C4-2B (cell line): Measurements from ENCODE around the gene GALNT14.

ENCODE experiments used
- ZFX ChIP-seq: fragments of 450-650 bp; IDR thresholded peaks from 2 replicates; pipeline ENCODE4 v1.6.1; 2017
- TF ChIP-seq, protein P1 (sequence below): fragments of 450-650 bp; conservative IDR thresholded peaks from 2 replicates; pipeline ENCODE4 v1.5.1; 2017; ENCODE audit warnings: mild to moderate bottlenecking

DNA sequence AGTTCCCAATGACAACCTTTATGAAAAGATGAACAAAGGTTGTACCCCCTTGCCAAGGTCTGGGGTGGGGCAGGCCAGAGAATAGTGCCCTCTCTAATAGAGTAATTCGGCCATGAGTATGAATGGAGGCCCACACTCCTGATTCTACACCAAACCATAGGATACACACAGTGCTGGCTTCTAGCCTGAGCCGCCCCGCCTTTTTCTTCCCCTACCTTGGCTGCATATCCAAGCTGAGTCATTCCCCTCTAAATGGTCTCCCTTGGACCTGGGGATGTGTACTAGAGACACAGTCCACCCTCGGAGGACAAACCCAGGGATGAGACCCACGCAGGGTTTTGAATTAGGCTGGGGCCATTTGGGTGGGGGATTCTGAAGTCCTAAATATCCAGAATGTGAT, 223.8 kb downstream of the GALNT14 start:
- TF ChIP-seq, protein P1, sequence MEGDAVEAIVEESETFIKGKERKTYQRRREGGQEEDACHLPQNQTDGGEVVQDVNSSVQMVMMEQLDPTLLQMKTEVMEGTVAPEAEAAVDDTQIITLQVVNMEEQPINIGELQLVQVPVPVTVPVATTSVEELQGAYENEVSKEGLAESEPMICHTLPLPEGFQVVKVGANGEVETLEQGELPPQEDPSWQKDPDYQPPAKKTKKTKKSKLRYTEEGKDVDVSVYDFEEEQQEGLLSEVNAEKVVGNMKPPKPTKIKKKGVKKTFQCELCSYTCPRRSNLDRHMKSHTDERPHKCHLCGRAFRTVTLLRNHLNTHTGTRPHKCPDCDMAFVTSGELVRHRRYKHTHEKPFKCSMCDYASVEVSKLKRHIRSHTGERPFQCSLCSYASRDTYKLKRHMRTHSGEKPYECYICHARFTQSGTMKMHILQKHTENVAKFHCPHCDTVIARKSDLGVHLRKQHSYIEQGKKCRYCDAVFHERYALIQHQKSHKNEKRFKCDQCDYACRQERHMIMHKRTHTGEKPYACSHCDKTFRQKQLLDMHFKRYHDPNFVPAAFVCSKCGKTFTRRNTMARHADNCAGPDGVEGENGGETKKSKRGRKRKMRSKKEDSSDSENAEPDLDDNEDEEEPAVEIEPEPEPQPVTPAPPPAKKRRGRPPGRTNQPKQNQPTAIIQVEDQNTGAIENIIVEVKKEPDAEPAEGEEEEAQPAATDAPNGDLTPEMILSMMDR: no peak
- TF ChIP-seq ZFX: no peak
